OCI-M1 (cell line): ENCODE data around the gene SELPLG.
A peak's percentile ranks its signal among the peaks of the same experiment; 100 is the strongest.
"Not testable (repeated sequence)": the region's sequence is repeated elsewhere in the genome, so short reads cannot be mapped to it uniquely, and the experiment has no call there.

Source experiments
- DNase-seq: peaks from one replicate; lab custom pipeline; 2025; lab: John Stamatoyannopoulos, UW

Gene SELPLG

GRCh38 chr12:108618953-108619274, 14.8 kb downstream of the SELPLG start:
- DNase-seq: not testable (repeated sequence)

DNA sequence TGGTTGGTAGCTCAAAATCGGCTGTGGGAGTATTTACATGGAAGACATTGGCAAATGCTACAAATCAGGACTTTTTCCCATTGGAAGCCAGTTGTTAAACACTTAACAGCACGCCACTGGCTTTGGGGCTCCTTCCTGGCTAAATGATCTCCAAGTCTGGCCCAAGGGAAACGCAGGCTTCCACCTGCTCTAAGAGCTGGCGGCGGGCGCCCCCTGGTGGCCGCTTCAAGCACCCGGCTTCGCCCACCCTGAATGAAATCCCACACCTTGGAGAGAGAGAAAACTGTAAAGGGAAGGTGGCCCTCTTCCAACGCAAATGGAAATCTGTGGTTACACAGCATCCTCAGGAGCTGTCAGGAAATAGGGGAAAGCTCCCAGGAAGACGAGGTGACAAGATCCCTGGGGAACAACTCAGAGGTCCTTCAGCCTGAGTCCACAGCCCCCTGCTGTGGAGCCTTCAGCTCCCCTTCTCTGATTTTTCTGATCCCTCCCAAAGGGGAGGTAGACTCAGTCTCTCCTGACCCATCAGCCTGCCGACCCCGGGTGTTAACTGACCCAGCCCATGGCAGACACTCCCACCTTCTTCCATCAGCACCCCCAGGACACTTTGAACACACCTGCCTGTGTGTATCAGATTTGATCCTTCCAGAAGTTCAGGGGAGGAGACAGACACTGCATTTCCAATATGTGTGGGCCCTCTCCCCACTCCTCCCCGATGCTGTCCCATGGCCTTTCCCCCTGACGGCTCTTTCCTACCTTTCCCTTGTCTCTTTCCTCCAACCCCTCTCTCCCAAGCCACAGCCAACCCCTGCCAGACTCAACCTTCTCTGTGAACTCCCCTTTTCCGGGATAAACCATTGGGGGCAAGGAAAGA, 15.4 kb downstream of the SELPLG start:
- peak; percentile 84 for DNase-seq

- DNase-seq: no peak
Measured at GRCh38 chr12:108616941-108617858, 16.5 kb downstream of the SELPLG start.

DNA sequence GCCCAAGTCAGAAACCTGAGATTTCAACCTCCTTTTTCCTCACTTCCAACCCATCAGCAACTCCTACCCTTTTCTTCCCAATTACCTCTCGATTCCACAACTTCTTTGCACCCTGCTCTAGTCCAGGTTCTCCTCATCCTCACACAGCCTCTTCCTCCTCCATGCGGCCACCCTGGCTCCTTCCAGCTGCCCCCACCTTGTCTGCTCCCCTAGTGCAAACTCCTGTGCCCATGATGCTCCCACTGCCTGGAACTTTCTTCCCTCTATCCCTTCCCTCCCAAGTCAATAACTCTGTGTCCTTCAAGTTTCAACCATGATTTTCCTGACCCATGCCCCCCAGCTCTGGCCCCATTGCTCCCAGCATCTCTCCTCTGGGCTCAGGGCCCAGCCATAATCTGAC, 17.3 kb downstream of the SELPLG start:
- no peak for DNase-seq

- DNase-seq: no peak
Measured at GRCh38 chr12:108615918-108616317, 17.8 kb downstream of the SELPLG start.

- DNase-seq: no peak
Measured at GRCh38 chr12:108614639-108615038, 19.1 kb downstream of the SELPLG start.

GRCh38 chr12:108614041-108614440, 19.7 kb downstream of the SELPLG start:
- DNase-seq: no peak

DNA sequence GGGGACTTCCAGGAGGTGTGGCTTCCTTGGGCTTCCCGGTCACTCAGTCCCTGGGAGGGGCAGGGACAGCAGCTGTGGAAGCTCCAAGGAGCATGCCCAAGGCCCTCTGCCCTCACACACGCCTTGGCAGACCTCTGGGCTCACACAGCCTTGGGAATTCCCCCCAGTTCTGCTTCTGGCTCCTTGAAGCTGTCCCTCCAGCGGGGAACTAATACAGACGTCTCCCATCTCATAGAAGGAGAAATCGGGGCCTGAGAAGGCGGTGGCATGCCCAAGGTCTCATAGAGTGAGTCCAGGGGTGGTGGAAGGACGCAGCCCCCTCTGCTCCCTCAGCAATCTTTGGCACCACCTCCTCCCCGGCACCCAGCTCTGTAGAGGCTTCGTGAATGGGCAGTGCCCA, 20.1 kb downstream of the SELPLG start:
- no peak for DNase-seq

GRCh38 chr12:108612788-108613282, 20.9 kb downstream of the SELPLG start:
- no peak for DNase-seq

DNA sequence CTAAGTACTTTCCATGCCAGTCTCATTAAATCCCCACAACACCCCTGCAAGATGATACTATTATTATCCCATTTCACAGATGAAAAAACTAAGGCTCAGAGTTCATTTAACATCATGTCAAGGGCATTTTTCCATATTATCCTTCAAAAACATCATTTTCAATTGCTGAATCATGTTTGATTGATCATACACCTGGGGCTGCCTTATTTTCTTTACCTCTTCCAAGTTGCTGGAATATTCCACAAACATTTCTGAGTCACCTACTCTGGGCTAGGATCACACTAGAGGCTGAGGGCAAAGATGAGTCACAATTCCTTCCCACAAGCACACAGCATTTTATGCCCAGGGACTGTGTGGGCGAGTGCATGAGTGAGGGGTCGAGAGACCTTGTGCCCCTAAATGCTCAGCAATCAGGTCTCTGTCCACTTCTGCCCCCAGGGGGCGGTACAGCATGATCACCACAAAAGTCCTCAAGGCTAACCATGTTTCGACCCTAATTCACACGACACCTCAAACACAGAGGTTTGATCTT, 21.7 kb downstream of the SELPLG start:
- DNase-seq: peak; percentile 53

GRCh38 chr12:108610856-108611605, 22.7 kb downstream of the SELPLG start:
- DNase-seq: no peak

DNA sequence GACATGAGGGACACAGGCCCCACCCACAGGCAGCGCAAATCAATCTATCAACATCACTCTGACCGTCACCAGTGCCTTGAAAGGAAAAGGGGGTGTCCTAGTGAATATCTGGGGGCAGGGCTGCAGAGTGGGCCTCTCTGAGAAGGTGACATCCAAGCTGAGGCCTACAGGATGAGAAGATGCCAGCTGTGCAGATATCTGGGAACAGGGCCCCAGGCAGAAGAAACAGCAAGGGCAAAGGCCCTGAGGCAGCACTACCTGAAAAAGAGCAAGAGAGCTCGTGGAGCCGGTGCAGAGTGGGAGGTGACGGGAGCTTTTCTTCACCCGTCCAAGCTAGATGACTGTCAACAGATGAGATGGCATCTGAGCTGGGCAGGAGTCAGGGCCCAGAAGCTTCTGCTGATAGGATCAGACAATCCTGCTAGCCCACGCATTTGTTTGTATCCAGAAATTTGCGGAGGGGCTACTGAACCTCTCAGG, 23.3 kb downstream of the SELPLG start:
- DNase-seq: no peak

DNA sequence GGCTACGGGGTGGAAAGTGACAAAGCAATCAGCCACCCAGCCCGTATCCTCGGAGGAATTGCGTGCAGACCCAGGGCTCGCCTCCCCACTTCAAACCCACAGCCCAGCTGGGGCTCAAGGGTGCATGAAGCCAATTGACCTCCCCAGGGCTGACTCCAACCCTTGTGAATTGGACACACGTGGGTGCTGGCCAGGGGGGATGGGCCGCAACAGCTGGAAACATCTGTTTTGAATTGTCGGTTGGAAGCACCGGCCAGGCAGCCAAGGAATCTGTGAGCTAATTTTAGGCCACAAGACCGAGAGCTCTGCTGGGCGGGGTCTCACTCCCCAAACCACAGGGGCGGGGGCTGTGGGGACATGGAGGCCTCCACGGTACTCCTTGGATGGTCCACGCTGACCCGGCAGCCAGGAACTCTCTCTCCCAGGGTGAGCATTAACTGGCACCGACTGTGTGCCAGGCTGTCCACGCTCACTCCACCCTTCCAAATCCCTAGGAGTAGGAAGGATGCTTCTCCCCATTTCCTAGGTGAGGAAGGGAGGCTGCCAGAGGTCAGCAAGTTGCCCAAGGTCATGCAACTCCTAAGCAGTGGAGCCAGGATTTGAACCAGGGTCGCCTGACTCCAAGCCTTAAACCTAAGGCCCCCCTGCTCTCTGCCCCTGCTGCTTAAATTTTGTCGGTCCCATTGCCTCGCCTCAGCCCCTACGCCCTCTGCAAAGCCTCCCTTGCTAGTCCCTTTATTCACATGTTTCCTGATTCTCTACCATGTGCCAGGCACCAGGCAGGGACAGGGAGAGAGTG, 24.0 kb downstream of the SELPLG start:
- DNase-seq: peak; percentile 5

DNA sequence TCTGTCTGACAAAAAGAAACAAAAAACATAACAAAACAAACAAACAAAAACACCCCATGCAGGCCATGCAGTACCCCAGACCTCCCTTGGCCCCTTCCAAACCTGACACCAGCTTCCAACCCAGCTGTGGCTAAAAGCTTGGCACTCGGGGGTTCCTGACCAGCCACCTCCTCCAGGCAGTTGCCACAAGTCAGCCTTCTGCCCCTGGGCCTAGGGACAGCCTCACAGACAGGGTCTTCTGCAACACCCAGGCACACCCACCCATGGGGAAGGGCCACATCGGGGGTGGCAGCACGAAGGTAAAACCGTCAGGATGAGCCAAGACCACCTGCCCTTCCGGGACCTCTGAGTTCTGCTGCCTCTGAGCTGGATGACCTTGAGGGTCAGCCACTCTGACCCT, 25.1 kb downstream of the SELPLG start:
- DNase-seq: no peak

- DNase-seq: no peak
Measured at GRCh38 chr12:108607981-108608600, 25.6 kb downstream of the SELPLG start.

GRCh38 chr12:108606492-108606891, 27.2 kb downstream of the SELPLG start:
- DNase-seq: no peak

- no peak for DNase-seq
Measured at GRCh38 chr12:108605690-108606406, 27.8 kb downstream of the SELPLG start.

DNA sequence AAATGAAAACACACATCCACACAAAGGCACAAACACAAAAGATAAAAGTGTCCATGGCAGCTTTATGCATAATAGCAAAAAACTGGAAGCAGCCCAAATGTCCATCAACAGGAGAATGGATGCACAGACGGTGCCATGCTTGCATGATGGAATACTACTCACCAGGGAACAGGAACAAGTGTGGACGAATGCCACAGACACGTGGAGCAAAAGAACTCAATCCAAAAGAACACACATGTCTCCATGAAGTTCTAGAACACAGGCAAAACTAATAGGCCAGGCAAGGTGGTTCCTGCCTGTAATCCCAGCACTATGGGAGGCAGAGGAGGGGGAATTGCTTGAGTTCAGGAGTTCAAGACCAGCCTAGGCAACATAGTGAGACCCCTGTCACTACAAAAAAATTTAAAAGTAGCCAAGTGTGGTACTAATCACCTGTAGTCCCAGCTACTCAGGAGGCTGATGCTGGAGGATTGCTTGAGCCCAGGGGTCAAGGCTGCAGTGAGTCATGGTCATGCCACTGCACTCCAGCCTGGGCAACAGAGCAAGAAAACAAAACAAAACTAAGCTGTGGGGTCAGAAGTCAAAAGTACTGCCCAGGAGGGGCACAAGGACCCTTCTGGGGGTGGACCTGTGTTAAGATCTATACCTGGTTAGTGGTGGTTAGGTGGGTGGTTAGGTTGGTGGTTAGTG, 28.5 kb downstream of the SELPLG start:
- DNase-seq: no peak
